PFSK-1 (cell line): ENCODE measurements around the gene AMOTL1.

Experiments used
- FOXP2 ChIP-seq: optimal IDR thresholded peaks from 2 replicates; pipeline ENCODE3; 2011; ENCODE audit warnings: borderline replicate concordance, control low read depth, inconsistent platforms; ENCODE audit not compliant: insufficient read depth; ENCODE audit errors: extremely low read length, extremely low read depth
- POLR2AphosphoS5 ChIP-seq: IDR thresholded peaks from 2 replicates; pipeline ENCODE4 v1.6.1; 2012; ENCODE audit warnings: low read depth, mild to moderate bottlenecking, control low read depth, low read length, moderate library complexity
- SIN3A ChIP-seq: IDR thresholded peaks from 2 replicates; pipeline ENCODE4 v1.6.1; 2012; ENCODE audit warnings: mild to moderate bottlenecking, low read length, moderate library complexity, borderline replicate concordance; ENCODE audit not compliant: insufficient read depth
- TAF1 ChIP-seq: IDR thresholded peaks from 2 replicates; pipeline ENCODE4 v1.6.1; 2012; ENCODE audit warnings: low read length, control low read depth, borderline replicate concordance; ENCODE audit not compliant: insufficient read depth
- TF ChIP-seq, protein P1 (sequence below), 2 experiments: IDR thresholded peaks; 2 replicates each; pipeline versions ENCODE4 v1.6.1 to v1.8.0; 2011 to 2012; ENCODE audit warnings: low read depth in 2 of 2, low read length in 2 of 2, control low read depth in 1 of 2, inconsistent platforms in 1 of 2, mild to moderate bottlenecking in 1 of 2, moderate library complexity in 1 of 2; ENCODE audit not compliant: insufficient read depth in 1 of 2

Gene AMOTL1

DNA sequence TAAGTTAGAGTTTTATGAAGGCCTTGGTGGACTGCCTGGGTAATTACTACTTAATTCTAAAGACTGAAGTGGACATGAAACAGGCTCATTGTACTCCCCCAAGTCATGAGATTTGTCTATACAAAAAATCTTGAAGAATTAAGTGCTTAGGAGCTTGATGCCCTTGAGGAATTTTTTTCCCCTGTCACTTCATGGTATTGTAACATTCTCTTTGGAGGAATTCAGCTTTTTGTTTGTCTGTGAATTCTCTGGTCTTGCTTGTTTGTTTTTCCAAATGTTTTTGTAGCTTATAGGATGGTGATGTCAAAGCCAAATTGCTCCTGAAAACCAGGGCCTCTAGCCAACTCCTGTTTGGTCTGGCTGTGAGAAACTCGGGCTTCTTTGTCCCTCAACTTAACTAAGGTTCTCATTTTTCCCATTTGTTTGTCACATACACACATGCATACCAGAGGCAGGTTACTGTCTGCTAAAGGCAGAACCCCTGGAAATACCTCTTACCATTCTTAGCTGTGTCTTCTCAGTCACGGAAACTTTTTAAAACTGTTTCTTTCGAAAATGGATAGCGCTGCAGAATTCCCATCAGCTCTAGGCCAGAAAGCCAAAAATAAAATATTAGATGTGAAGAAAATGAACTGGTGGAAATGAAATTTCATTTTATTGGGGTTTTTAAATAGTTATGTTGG, 66.9 kb downstream of the AMOTL1 start:
- TF ChIP-seq POLR2AphosphoS5 (no peak), FOXP2 (no peak), SIN3A (no peak), TAF1 (no peak)
- TF ChIP-seq, protein P1, sequence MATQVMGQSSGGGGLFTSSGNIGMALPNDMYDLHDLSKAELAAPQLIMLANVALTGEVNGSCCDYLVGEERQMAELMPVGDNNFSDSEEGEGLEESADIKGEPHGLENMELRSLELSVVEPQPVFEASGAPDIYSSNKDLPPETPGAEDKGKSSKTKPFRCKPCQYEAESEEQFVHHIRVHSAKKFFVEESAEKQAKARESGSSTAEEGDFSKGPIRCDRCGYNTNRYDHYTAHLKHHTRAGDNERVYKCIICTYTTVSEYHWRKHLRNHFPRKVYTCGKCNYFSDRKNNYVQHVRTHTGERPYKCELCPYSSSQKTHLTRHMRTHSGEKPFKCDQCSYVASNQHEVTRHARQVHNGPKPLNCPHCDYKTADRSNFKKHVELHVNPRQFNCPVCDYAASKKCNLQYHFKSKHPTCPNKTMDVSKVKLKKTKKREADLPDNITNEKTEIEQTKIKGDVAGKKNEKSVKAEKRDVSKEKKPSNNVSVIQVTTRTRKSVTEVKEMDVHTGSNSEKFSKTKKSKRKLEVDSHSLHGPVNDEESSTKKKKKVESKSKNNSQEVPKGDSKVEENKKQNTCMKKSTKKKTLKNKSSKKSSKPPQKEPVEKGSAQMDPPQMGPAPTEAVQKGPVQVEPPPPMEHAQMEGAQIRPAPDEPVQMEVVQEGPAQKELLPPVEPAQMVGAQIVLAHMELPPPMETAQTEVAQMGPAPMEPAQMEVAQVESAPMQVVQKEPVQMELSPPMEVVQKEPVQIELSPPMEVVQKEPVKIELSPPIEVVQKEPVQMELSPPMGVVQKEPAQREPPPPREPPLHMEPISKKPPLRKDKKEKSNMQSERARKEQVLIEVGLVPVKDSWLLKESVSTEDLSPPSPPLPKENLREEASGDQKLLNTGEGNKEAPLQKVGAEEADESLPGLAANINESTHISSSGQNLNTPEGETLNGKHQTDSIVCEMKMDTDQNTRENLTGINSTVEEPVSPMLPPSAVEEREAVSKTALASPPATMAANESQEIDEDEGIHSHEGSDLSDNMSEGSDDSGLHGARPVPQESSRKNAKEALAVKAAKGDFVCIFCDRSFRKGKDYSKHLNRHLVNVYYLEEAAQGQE (IDR thresholded peaks at IDR 0.05; ENCODE audit: insufficient read depth in 1 of 2, low read depth in 2 of 2, low read length in 2 of 2): no peak

DNA sequence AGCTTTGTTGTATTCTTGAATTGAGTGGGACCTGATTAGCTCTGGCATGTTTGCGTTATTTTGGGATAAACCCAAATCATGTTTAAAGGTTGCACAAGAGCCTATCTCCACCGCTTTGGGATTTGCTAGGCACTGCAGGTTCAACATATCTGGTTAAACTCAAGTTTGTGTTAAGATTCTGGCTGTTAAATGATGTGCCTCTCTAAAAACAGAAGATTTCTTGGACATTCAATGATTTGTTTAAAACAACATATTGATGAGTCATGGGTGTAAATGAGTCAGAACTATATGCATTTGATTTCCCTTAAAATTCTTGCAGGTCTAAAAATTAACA, 67.4 kb downstream of the AMOTL1 start:
- no peak for TF ChIP-seq SIN3A
- no peak for TF ChIP-seq FOXP2
- no peak for TF ChIP-seq TAF1
- no peak for TF ChIP-seq POLR2AphosphoS5
- TF ChIP-seq, protein P1 (IDR thresholded peaks at IDR 0.05; ENCODE audit: insufficient read depth in 1 of 2, low read depth in 2 of 2, low read length in 2 of 2): no peak

DNA sequence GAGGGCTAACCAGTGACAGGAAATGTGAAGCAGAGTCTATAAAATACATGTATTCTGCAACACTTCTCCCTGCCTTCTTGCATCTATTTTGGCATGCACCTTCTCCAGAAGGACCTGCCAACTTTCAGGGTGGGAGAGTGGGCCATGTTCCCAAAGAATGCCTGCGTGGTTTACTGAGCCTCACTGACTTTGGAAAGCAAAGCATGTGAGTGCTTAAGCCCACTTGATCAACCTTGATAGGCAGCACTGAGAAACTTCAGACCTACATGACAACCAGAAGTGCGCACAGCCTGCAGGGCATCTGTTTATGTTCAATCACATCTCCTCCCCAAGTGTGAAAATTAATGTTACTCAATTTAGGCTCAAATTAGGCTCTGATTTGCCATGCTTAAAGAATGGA, 69.2 kb downstream of the AMOTL1 start:
- peak; percentile 30; the same call in 1 of the 2 replicates for TF ChIP-seq POLR2AphosphoS5
- no peak for TF ChIP-seq TAF1

DNA sequence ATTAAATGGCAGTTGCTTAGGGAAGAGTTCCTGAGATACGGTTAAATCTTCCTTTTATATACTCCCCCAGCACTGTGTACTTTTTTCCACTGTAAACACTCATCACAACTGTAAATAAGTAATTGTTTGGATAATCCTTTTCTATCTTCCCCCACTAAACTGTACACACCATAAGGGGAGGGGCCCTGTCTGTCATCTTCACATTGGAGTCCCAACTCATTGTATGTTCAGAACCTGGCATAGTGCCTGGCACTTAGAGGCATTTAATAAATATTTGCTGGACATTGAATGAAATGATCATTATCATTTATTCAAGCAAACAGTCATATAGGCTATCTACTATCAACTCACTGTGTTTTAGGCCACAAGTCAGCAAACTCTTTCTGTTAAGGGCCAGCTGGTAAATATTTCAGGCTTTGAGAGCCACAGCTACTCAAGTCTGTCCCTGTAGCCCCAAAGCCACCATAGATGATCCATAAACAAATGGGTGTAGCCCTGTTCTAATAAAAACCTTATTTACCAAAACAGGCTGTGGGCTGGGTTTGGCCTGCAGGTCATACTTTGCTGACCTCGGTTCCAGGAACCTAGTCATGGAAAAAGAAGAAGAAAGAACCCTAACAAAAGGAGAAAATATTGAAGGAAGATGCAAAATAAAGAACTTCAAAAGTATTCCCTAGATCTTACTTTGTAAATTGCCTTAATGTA, 70.0 kb downstream of the AMOTL1 start:
- no peak for TF ChIP-seq FOXP2

GRCh38 chr11:94840209-94840608, 72.1 kb downstream of the AMOTL1 start:
- TF ChIP-seq TAF1: no peak
- TF ChIP-seq SIN3A: no peak
- TF ChIP-seq POLR2AphosphoS5: no peak
- TF ChIP-seq FOXP2: no peak
- TF ChIP-seq, protein P1 (IDR thresholded peaks at IDR 0.05; ENCODE audit: insufficient read depth in 1 of 2, low read depth in 2 of 2, low read length in 2 of 2): no peak

DNA sequence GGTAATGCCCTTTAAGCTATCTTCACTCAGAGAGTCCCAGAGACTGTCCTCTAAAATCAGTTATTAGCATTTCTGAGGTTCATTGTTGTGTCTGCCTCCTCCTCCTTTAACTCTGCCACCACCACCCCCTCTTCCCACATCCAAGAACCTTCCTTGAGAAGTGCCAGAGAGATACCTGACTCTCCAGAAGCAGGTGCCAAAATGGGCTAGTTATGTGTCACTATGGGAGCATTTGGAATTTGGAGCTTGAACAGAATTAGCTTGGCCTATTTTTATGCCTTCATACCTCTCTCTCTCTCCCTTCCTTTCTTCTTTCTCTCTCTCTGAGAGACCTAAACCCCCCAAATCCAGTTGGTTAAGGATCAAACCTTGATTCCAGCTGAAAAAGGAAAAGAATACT, 75.9 kb downstream of the AMOTL1 start:
- TF ChIP-seq TAF1 (no peak), SIN3A (no peak), POLR2AphosphoS5 (no peak)
- TF ChIP-seq, protein P1 (IDR thresholded peaks at IDR 0.05; ENCODE audit: insufficient read depth in 1 of 2, low read depth in 2 of 2, low read length in 2 of 2): no peak
